ENCODE measurements around the gene MMP14.
A peak's percentile ranks its signal among the peaks of the same experiment; 100 is the strongest.

MMP14 gene

GRCh38 chr14:22886500-22887259, 50.3 kb downstream of the MMP14 start:
- DNase-seq = peak; percentile 83

GRCh38 chr14:22887260-22887989, 51.0 kb downstream of the MMP14 start:
- DNase-seq = peak; percentile 99

DNA sequence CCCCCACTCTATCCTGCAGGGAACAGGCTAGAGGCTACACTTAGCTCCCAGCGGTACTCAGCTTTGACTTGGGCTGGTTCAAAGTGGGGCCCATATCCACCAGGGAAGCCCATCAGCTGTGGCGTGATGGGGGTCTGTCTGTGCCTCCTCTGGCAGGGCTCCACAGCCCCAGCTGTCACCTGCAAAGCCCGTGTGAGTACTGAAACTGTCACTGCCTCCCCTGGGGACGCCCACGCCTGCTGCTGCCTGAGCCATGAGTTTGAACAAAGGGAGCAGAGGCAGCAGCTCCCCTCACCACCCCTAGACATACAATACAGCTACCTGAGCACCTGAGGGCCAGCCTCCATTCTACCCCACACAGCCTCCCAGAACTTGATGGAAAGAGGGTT, 51.6 kb downstream of the MMP14 start:
- DNase-seq = no peak

GRCh38 chr14:22888662-22889061, 52.3 kb downstream of the MMP14 start:
- no peak for DNase-seq

DNA sequence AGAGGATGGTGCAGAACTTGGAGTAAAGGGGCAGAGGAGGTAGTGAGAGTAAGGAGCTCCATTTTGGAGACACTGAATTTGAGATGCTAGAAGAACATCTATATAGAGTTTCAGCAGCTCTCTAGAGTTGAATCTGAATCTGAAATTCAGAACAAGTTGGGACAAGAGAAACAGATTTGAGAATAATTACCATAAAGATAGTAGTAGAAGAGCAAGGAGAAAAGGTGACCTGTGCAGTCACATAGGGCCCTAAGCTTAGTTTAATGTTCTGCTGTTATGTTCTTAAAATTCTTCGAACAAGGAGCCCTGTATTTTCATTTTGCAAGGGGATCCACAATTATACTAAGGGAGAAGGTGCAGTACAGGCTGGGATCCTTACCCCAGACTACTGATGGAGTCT, 54.0 kb downstream of the MMP14 start:
- no peak for DNase-seq

DNA sequence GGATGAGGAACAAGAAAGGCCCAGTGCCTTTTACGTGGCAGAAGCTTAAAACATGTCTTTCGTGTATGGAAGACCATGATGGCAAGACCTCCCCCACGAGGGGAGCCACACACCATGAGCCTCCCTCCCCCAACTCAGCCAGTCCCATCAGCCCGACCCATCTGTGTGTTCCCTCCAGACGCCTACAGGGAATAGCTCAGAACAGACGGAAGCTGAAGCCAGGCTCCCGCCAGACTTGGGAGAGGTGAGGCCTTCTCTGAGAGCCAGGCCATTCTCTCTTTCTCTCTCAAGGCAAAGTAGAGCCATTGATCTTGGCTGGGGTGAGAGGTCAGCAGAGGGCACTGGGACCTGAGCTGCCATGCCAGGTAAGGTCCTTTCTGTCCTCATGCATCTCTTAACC, 56.1 kb downstream of the MMP14 start:
- no peak for DNase-seq

GRCh38 chr14:22893706-22894105, 57.3 kb downstream of the MMP14 start:
- no peak for DNase-seq

DNA sequence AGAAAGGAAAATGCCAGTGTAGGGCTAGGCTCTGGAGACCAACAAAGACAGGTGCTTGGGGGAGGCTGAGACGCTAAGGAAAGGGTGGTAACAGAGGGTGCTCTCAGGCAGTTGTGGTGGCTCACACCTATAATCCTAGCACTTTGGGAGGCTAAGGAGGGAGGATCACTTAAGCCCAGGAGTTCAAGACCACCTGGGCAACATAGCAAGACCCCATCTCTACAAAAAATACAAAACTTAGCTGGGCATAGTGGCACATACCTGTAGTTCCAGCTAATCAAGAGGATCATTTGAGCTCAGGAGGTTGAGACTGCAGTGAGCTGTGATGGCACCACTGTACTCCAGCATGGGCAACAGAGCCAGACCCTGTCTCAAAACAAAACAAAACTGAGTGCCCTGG, 59.0 kb downstream of the MMP14 start:
- DNase-seq = no peak

DNA sequence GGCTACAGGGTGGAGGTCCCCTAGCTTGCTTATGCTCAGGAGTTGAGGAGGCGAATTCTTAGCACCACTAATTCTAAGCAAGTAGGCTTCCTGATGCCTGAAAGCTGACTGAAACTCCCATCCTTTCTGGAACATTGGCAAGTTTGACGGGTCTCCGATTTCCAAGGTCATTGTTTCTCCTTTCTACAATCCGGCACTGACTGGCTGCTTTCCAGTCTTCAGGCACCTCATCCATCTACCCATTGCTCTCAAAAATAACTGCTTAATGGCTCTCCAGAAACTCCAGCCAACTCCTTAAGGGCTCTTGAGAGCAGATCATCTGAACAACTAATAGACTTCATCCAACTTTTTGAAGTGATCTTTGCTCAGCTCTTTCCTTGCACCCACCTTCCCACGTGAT, 60.0 kb downstream of the MMP14 start:
- DNase-seq = peak; percentile 9

DNA sequence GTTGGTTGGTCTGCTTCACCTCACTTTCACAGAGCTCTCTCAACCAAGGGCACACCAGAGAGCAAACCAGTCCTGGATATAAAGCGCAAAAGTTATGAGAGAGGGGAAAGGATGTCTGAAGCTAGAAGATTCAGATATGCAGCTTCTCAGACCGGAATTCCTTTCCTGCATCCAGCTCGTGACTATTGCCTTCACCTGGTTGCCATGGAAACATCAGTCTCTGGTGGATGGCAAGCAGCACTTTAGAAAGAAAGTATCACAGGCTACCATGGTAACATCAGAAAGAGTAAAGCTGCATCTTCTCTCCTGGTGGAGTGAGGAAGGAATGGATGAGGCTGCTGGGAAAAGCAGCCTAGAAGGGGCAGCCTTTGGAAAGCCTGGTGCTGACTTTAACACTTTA, 60.4 kb downstream of the MMP14 start:
- peak; percentile 31 for DNase-seq

- DNase-seq = no peak
Observed at GRCh38 chr14:22897357-22897756, 61.0 kb downstream of the MMP14 start.

All from NCI-H1105 treated with DMSO at 0.1 percent for 48 hours (cell line).